T-helper 2 cell (primary cell): ENCODE measurements around the gene TAF5L.
"Not testable (repeated sequence)": the region's sequence is repeated elsewhere in the genome, so short reads cannot be mapped to it uniquely, and the experiment has no call there.

ENCODE experiments used
- DNase-seq, 5 experiments: peaks; one replicate each; pipeline versions ENCODE4 v3.0.0 to v3.0.0-alpha.2; 2012 to 2022

The TAF5L gene

GRCh38 chr1:229563701-229564100 is 62.2 kb downstream of the TAF5L start:
- DNase-seq = no peak

- no peak for DNase-seq
Measured at GRCh38 chr1:229563241-229563640, 62.7 kb downstream of the TAF5L start.

DNA sequence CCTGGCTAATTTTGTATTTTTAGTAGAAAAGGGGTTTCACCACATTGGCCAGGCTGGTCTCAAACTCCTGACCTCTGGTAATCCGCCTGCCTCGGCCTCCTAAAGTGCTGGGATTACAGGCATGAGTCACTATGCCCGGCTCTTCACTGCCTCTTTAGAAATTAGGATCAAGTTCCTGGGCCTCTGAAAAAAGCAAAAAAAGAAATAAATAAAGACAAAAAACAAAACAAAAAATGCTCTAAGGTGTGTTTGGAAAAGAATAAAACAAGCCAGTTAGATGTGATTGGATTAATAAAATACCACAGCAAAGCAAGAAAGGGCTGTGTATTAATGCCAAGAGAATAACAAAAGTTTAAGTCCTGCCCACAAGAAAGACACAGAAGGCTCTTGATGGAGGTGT is 63.2 kb downstream of the TAF5L start:
- no peak for DNase-seq

- DNase-seq = no peak
Measured at GRCh38 chr1:229561141-229561540, 64.8 kb downstream of the TAF5L start.

- not testable (repeated sequence) for DNase-seq
Measured at GRCh38 chr1:229560124-229560523, 65.8 kb downstream of the TAF5L start.

DNA sequence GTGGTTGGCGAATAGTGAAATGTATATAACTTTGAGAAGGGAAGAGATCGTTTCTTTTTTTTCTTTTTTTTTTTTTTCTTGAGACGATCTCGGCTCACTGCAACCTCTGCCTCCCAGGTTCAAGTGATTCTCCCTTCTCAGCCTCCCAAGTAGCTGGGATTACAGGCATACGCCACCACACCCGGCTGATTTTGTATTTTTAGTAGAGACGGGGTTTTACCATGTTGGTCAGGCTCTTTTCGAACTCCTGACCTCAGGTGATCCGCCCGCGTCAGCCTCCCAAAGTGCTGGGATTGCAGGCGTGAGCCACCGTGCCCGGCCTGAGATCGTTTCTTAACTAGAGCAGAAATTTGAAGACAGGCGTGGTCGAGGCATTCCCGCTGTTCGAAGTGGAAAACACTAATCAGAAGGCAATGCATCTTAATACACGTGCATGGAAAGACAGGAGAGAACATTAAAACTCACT is 66.6 kb downstream of the TAF5L start:
- not testable (repeated sequence) for DNase-seq

DNA sequence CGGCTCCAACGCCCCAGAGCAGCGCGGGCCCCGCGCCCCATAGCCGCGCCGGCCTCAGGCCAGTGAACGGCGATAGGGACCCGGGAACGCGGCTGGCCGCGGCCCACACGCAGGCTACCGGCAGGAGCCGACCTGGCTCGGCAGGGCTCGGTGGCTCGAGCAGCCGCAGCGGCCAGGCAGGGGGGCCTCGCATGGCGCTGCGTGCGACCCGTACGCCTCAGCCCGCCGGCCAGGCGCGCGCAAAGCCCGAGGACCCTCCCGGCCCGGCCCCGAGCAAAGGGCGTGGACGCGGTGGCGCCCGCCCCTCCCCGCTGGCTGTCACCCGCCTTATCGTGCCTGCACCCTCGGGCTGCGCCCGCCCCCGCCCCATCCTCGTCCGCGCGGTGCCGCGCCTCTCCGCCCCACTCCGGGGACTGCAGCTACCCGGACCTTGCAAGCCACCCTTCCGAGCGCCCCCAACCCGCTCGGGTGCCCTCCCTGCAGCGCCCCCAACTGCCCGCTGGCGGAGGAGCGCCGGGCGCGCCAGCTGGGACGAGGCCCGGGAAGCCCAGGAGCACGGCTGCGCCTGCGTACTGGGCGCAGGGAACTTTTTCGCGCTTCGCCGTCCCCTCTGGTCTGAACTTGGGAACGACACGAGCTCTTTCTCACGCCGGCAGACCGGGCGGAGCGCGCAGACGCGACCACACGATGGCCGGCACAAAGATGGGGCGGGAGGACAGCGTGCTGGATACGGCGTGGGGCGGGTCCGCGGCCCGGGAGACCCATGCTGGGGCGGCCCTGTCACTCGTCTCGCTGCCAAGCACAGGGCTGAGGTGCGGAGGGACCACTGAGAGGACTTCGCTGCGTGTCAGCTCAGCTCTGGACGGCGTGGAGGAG is 67.2 kb downstream of the TAF5L start, which contains the start of gene ABCB10:
Gene ABCB10 (minus strand): TSS at position 248 of the 876 bp plus-strand sequence. CDS start 55 bp downstream, at position 193.
- DNase-seq = peak; percentile 56 to 92 (median 80)

DNA sequence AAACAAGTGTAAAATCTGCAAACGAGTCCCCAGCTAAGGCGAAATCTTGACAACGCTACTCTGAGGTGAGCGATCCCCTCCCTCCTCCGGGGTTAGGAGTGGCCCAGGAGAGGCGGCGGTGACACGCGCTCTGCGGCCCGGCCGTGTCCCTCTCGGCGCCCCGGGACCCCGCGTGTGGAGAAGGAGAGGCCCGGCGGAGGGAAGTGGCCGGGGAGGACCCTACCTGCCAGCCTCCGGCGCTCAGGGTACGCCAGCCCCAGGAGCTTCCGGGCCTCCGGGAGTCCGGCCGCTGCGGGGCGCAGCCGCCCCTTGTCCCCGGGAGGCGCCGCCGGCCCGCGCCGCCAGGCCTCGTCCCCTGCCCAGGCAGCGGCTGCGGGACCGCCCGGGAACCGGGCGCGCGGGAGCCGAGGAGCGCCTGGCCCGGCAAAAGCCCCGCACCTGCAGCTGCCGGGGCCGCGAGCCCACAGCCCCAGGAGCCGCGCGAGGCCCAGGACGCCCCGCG is 68.0 kb downstream of the TAF5L start:
- peak in 4 of 5 experiments; percentile 12 to 60 (median 12) for DNase-seq

DNA sequence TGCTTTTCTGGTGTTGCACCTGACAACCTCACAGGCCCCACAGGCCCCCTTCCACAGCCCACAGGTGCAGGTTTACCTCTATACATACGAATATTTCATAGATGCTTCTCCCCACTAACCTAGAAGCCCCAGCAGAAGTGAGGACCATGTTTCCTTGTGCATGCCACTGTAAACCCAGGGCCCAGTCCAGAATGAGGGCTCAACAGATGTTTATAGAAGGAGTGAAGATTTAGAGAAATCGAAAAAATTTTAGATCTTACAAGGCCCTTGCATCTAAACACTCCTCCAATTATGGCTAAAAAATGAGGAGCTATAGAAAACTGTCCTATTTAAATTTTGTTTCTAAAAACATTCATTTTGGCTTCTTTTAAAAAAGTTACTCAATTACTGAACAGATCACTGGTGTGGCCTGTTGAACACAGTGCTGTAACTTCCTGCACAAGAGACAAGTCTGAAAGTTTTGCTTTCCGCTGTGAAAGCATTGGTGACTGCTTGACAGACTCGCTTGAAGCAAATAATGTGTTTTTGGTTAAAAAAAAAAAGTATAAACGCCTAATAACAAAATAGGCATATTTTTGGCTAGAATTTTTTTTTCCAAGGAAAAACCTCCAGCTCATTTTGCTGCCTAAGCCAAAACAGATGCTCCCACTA is 68.6 kb downstream of the TAF5L start:
- peak in 2 of 5 experiments; percentile 4 to 75 for DNase-seq

DNA sequence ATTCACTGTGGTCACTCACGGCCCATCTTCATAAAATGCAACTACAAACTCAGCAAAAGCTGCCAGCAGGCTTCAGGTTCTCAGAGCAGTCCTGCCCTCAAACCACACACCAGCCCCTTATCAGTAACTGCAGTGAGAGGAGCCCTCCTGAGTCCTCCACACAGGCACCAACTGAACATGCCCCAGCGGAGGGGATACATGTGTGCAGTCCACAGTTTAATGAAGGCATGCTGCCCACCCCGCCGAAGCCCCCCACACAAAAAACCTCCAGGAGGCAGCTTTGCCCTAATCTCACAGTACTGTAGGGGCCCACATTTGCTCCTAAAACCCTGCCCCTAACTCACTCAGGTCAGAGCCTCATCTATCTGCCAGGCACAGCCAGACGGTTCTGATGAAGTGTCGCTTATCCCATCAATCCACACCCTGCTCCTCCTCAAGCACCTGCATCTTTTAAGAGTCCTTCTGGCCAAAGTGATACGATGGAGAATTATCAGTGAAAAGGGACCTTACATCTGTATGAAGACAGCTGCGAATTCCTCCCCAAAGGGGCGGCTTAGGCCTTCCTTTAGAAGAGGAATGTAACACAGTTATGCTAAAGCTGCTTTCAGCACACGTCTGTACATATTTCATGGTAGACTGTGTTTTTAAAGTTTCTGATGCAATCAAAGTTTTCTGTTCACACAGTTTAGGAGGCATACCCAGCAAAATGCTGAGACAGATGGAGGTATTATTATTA is 70.9 kb downstream of the TAF5L start:
- DNase-seq = peak in 1 of 5 experiments; percentile 50

GRCh38 chr1:229553621-229554130 is 72.2 kb downstream of the TAF5L start:
- DNase-seq = no peak

DNA sequence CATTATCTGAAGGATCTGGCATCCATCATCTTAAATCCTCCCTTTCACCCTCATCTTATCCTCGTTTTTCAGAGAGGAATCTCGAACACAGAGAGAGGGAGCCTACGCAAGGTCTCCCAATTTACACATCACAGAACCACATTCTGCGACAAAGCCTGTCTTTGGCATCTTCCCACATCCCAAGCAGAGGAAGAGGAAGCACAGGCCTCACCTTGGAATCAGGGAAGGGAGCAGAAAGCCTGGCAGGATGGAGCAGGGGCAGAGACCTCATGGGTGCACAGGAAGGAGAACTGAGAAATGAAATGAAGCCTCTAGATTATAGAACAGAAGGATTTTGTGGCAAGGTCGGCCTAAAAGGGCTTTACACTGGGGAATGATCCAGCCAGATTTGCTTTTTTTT is 73.2 kb downstream of the TAF5L start:
- DNase-seq = no peak

DNA sequence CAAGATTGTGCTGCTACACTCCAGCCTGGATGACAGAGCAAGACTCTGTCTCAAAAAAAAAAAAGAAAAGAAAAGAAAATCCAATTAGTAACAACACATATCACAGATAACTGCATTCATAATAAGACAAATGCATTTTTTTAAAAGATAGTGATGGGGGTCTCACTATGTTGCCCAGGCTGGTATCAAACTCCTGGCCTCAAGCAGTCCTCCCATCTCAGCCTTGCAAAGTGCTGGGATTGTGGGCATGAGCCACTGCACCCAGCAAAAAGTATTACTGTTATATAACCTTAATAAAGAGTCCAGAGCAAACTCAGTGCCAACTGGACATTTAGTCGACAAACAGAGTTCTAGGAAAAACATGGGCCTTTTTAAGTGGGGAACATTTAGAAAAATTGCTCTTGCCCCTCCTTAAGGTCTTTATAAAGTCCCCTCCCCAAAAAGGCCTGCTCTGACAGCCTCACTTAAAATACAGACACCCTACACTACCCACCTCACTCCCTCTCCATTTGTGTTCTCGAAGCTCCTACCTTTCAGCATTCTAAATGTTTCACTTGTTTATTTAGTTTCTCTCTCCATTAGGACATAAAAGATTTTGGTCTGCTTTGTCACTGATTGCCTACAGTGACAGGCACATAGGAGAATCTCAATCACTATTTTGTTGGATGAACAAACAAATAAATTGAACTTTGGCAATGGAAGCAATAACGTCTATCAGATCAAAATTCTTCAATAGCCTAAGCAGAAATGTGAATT is 74.9 kb downstream of the TAF5L start:
- DNase-seq = no peak

GRCh38 chr1:229547542-229547941 is 78.4 kb downstream of the TAF5L start:
- no peak for DNase-seq

DNA sequence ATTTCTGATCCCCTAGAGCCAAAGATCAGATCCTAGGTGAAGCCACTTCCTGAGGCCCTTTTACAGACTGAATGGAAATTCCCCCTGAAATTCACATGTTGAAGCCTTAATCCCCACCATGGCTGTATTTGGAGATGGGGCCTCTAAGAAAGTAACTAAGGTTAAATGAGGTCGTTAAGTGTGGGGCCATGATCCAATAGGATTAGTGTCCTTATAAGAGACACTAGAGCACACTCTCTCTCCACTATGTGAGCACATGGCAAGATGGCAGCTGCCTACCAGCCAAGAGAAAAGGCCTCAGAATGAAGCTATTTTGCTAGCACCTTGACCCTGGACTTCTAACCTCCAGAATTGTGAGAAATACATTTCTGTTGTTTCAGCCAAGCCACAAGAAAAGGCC is 81.3 kb downstream of the TAF5L start:
- no peak for DNase-seq
